Measurements from ENCODE around the gene DCAF16. TPM values are rescaled to one million over a fixed set of nuclear protein-coding genes. Genes with fewer than 3 reads are reported as not detected.
"Not testable (repeated sequence)": the region's sequence is repeated elsewhere in the genome, so short reads cannot be mapped to it uniquely, and the experiment has no call there.

The DCAF16 gene
- total RNA-seq = 10 to 100 TPM; 32.1 to 38.6 (median 33.3) TPM
- long read RNA-seq, donor 1, full-length matches to known transcripts = 1 of 3 reads
- long read RNA-seq, donor 1, partial matches to known transcripts = 0 of 3 reads
- long read RNA-seq, donor 1, other reads (novel, unspliced or antisense) = 2 of 3 reads
- long read RNA-seq, donor 2, full-length matches to known transcripts = 2 of 4 reads
- long read RNA-seq, donor 2, partial matches to known transcripts = 1 of 4 reads
- long read RNA-seq, donor 2, other reads (novel, unspliced or antisense) = 1 of 4 reads

GRCh38 chr4:17810260-17811077 lies at the start of gene DCAF16, which contains the start of gene NCAPG:
Gene DCAF16, minus strand, starts transcription at chr4:17810757. Its CDS starts 6,616 bp downstream, at chr4:17804141.
Gene NCAPG, plus strand, starts transcription at chr4:17810979. Its CDS starts 99 bp downstream, at chr4:17811078.
- Histone ChIP-seq H3K4me3 (peak within 1 kb of the TSS; percentile 74), H3K9me3 (no peaks in the 10 kb centered on the region), H3K4me1 (ENCODE audit: low read depth) (peaks cover 37% of the 10 kb centered on the region), H3K36me3 (ENCODE audit: low read depth) (no peaks in the 10 kb centered on the region)
- DNase-seq (peak; percentile 99 to 100 (median 100)), ATAC-seq (peak; percentile 99)
- TF ChIP-seq CTCF (IDR thresholded peaks at IDR 0.05) = no peak
- intact Hi-C loops (cut with DNase I, micrococcal nuclease) = no loop called here

GRCh38 chr4:17859793-17860406 lies 49.3 kb upstream of the DCAF16 start:
- no peaks in the 10 kb centered on the region for H3K36me3 ChIP-seq (ENCODE audit: low read depth)
- H3K4me3 ChIP-seq = no peak overlapping the region
- DNase-seq (no peak), ATAC-seq (no peak)
- intact Hi-C loops (cut with DNase I, micrococcal nuclease) = no loop called here
- H3K9me3 ChIP-seq = peaks cover 2% of the 10 kb centered on the region
- no peaks in the 10 kb centered on the region for H3K4me1 ChIP-seq (ENCODE audit: low read depth)
- no peak for TF ChIP-seq CTCF (IDR thresholded peaks at IDR 0.05)

GRCh38 chr4:17854036-17854435 lies 43.5 kb upstream of the DCAF16 start:
- no peaks in the 10 kb centered on the region for H3K9me3 ChIP-seq
- no peak overlapping the region for H3K4me3 ChIP-seq
- no peak for DNase-seq
- no peaks in the 10 kb centered on the region for H3K36me3 ChIP-seq (ENCODE audit: low read depth)
- H3K4me1 ChIP-seq (ENCODE audit: low read depth) = no peaks in the 10 kb centered on the region
- intact Hi-C loops (cut with DNase I, micrococcal nuclease) = no loop called here
- ATAC-seq = no peak
- TF ChIP-seq CTCF (IDR thresholded peaks at IDR 0.05) = no peak

- H3K4me3 ChIP-seq = no peak overlapping the region
- H3K9me3 ChIP-seq = no peaks in the 10 kb centered on the region
- DNase-seq (no peak), ATAC-seq (no peak)
- intact Hi-C loops (cut with DNase I, micrococcal nuclease) = no loop called here
- no peaks in the 10 kb centered on the region for H3K36me3 ChIP-seq (ENCODE audit: low read depth)
- no peaks in the 10 kb centered on the region for H3K4me1 ChIP-seq (ENCODE audit: low read depth)
- no peak for TF ChIP-seq CTCF (IDR thresholded peaks at IDR 0.05)
These were observed 41.4 kb upstream of the DCAF16 start for GRCh38 chr4:17851959-17852358.

- H3K9me3 ChIP-seq; ATAC-seq; DNase-seq; H3K4me3 ChIP-seq; H3K4me1 ChIP-seq (ENCODE audit: low read depth); H3K36me3 ChIP-seq (ENCODE audit: low read depth); intact Hi-C loops (cut with DNase I, micrococcal nuclease): not testable (repeated sequence)
These were observed 39.7 kb upstream of the DCAF16 start for GRCh38 chr4:17850295-17850694.

GRCh38 chr4:17846266-17846665 lies 35.7 kb upstream of the DCAF16 start:
- ATAC-seq (no peak), DNase-seq (no peak)
- intact Hi-C loops (cut with DNase I, micrococcal nuclease) = no loop called here
- no peaks in the 10 kb centered on the region for H3K36me3 ChIP-seq (ENCODE audit: low read depth)
- no peaks in the 10 kb centered on the region for H3K4me1 ChIP-seq (ENCODE audit: low read depth)
- H3K4me3 ChIP-seq = no peak overlapping the region
- no peaks in the 10 kb centered on the region for H3K9me3 ChIP-seq
- no peak for TF ChIP-seq CTCF (IDR thresholded peaks at IDR 0.05)

Data from mucosa of descending colon (tissue), 3 donors.